Breast epithelium (tissue), 4 donors: ENCODE data around the gene OTUD5. TPM values are rescaled to one million over a fixed set of nuclear protein-coding genes. Genes with fewer than 3 reads are reported as not detected.

Experiments
- DNase-seq, 2 donors: peaks; one replicate each; pipeline ENCODE4 v3.0.0-alpha.2; 2019; ENCODE audit warnings: low spot score in 2 of 2
- H3K27ac ChIP-seq, 2 donors: fragments of 200-600 bp; sonication (generic) in 1 of 2; one replicate each; pipeline ENCODE4 v1.5.1; 2016 to 2019; ENCODE audit warnings: mild to moderate bottlenecking in 1 of 2
- H3K27me3 ChIP-seq, 2 donors: fragments of 200-600 bp; sonication (generic) in 1 of 2; one replicate each; pipeline versions ENCODE4 v1.5.1 to v1.6.0; 2017 to 2019; ENCODE audit warnings: control low read depth in 1 of 2, mild to moderate bottlenecking in 1 of 2
- H3K36me3 ChIP-seq: fragments of 200-600 bp; one replicate; pipeline ENCODE4 v1.5.1; 2019
- H3K4me1 ChIP-seq, 2 donors: fragments of 200-600 bp; sonication (generic); one replicate each; pipeline ENCODE4 v1.5.1; 2016 to 2019; ENCODE audit warnings: control low read depth in 1 of 2
- H3K4me3 ChIP-seq, 3 donors: fragments of 200-600 bp; sonication (generic); 1 replicate in 2 of 3; 2 replicates in 1 of 3; pipeline ENCODE4 v1.5.1; 2016 to 2019; ENCODE audit warnings: mild to moderate bottlenecking in 3 of 3, moderate library complexity in 2 of 3
- H3K9me3 ChIP-seq, 2 donors: fragments of 200-600 bp; sonication (generic) in 1 of 2; one replicate each; pipeline ENCODE4 v1.5.1; 2016 to 2019; ENCODE audit warnings: control low read depth in 1 of 2
- POLR2A ChIP-seq: fragments of 450-650 bp; IDR thresholded peaks from one replicate; pipeline ENCODE4 v1.6.1; 2016; ENCODE audit warnings: antibody characterized with exemption, mild to moderate bottlenecking, moderate library complexity
- POLR2AphosphoS5 ChIP-seq, 3 donors: sonication (generic); formaldehyde crosslinking; IDR thresholded peaks; one replicate each; pipeline ENCODE4 v1.6.1; 2017; ENCODE audit warnings: antibody characterized with exemption in 3 of 3
- intact Hi-C: fragments of 100-400 bp; cut with DNase I; formaldehyde crosslinking; loops from one replicate; pipeline ENCODE4 v1.15.1; 2023; ENCODE audit warnings: low total_unique reads
- total RNA-seq, 3 donors: library from RNA; depleted of rRNA; stranded (reverse); fragments of >200 nt; gene quantifications; one replicate each; pipeline ENCODE4 v1.1.0, GENCODE V29; 2016
- TF ChIP-seq, protein P1 (sequence below), 3 donors: fragments of 450-650 bp; IDR thresholded peaks; one replicate each; pipeline ENCODE4 v1.5.1; 2016 to 2017; ENCODE audit warnings: antibody characterized with exemption in 3 of 3, mild to moderate bottlenecking in 3 of 3, moderate library complexity in 3 of 3

OTUD5 gene
- total RNA-seq, 3 donors from 2014 or later = 35.8 to 37.9 (median 36.1) TPM

DNA sequence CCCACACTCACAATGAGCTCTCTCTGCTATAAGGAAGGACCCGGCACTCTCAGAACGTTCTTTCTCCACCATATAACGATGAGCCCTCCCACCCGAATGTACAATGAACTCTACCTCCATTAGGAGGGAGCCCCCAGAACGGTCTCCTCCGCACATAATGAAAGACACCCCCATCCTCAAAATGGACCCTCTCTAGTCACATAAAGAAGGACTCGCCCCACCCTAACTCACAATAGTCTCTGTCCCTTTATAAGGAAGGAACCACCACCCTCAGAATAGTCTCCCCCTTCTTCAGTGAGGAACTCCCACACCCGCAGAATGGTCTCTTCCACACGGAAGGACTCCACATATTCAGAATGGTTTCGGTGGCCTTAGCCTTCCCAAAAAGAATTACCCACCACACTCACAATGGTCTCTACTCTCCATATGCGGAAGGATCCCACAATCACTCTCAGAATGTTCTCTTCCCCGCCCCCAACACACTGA is 46.4 kb downstream of the OTUD5 start:
- TF ChIP-seq POLR2A (no peak), POLR2AphosphoS5 (IDR thresholded peaks at IDR 0.05) (no peak)
- TF ChIP-seq, protein P1, sequence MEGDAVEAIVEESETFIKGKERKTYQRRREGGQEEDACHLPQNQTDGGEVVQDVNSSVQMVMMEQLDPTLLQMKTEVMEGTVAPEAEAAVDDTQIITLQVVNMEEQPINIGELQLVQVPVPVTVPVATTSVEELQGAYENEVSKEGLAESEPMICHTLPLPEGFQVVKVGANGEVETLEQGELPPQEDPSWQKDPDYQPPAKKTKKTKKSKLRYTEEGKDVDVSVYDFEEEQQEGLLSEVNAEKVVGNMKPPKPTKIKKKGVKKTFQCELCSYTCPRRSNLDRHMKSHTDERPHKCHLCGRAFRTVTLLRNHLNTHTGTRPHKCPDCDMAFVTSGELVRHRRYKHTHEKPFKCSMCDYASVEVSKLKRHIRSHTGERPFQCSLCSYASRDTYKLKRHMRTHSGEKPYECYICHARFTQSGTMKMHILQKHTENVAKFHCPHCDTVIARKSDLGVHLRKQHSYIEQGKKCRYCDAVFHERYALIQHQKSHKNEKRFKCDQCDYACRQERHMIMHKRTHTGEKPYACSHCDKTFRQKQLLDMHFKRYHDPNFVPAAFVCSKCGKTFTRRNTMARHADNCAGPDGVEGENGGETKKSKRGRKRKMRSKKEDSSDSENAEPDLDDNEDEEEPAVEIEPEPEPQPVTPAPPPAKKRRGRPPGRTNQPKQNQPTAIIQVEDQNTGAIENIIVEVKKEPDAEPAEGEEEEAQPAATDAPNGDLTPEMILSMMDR (IDR thresholded peaks at IDR 0.05) = no peak
- peak overlapping the region; percentile 58 to 84 (median 66) for H3K4me3 ChIP-seq
- no peaks in the 10 kb centered on the region for H3K9me3 ChIP-seq
- DNase-seq = no peak
- peaks cover 0 to 17% of the 10 kb centered on the region in 2 donors for H3K27me3 ChIP-seq
- peak overlapping the region; percentile 85 to 92 for H3K27ac ChIP-seq
- H3K36me3 ChIP-seq = no peaks in the 10 kb centered on the region
- no peaks in the 10 kb centered on the region for H3K4me1 ChIP-seq
- intact Hi-C loops = no loop called here

DNA sequence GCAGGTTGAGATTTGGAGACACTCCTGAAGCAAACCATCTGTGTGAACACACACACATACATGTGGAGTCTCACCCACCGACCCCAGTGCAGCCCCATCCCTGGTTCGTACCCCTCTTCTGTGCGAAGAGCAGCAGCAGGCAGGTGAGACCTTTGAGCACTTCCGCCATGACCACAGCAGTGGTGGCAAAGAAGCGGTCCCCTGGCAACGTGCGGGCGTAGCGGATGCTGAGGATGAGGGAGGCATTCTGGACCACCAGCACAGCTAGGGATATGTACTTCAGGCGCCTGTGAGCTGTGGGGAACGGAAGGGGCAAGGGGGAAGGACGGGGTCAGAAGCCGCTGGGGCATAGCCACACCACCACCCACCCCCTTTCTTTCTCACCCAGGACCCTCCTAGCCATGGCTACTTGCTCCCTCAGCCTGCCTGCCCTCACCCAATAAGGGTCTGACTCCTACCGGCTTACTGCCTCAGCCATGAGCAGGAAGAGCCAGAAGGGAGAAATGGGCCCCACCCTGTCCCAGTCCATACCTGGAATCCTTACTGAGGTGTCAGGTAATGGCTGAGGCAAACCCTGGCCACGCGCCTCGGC is 47.6 kb downstream of the OTUD5 start:
- Histone ChIP-seq H3K36me3 (no peaks in the 10 kb centered on the region), H3K27me3 (peaks cover 0 to 15% of the 10 kb centered on the region in 2 donors), H3K4me1 (no peaks in the 10 kb centered on the region), H3K9me3 (no peaks in the 10 kb centered on the region), H3K27ac (no peak overlapping the region), H3K4me3 (no peak overlapping the region)
- TF ChIP-seq POLR2AphosphoS5 (IDR thresholded peaks at IDR 0.05) = no peak
- TF ChIP-seq, protein P1 (IDR thresholded peaks at IDR 0.05) = no peak
- TF ChIP-seq POLR2A = no peak
- no peak for DNase-seq
- intact Hi-C loops = no loop called here

DNA sequence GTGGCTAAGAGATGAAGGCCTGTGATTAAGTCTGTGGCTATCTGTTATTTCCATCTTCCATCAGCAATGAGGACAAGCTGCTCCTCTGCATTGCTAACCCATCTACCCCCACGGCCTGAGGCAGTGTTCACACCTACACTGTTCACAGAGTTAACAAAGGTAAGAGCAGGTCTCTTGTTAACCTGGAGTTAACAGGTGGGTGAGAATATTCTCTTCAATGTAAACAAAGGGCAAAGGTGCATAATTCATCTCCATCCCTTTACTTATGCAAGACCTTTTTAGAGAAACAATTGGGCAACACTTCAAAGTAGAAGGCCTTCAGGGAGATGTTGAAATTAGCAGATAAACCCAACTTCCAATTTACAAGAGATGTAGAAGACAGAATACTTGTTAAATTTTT is 48.8 kb downstream of the OTUD5 start:
- H3K4me1 ChIP-seq = no peaks in the 10 kb centered on the region
- no peak for TF ChIP-seq POLR2A
- H3K9me3 ChIP-seq = no peaks in the 10 kb centered on the region
- no peak overlapping the region for H3K4me3 ChIP-seq
- H3K27ac ChIP-seq = no peak overlapping the region
- H3K27me3 ChIP-seq = peaks cover 0 to 20% of the 10 kb centered on the region in 2 donors
- DNase-seq = no peak
- H3K36me3 ChIP-seq = no peaks in the 10 kb centered on the region
- intact Hi-C loops = no loop called here

DNA sequence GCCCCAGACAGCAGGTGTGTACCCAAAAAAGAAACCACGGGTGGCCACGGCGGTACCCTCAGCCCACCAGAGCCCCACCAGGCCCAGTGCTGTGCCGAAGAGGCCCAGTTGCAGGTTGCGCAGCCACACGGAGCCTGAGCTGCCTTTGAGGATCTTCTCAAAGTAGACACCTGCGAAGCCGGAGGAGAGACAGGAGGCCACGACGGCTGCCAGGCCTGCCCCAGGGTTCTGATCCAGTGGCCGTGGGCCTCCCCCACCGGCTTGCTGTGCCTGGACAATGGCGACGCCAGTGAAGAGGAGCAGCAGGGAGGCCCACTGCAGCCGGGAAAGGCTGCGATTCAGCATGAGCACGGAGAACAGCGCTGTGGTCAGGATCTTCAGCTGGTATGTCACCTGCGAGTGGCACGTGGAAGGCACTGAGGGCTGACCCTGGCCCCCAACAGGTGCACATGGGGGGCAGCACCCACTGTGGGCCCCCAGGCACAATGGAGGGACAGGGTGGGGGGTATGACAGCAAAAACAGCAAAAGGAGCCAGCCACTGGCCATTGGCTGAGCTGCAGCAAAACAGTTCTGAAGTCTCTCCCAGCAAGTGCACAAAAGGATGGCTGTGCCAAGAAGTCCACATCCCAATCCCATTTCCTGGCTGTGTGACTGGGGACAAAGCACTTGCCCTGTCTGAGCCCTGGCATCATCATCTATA is 52.2 kb downstream of the OTUD5 start:
- TF ChIP-seq POLR2A (no peak), POLR2AphosphoS5 (IDR thresholded peaks at IDR 0.05) (no peak)
- TF ChIP-seq, protein P1 (IDR thresholded peaks at IDR 0.05) = no peak
- H3K4me3 ChIP-seq = no peak overlapping the region

DNA sequence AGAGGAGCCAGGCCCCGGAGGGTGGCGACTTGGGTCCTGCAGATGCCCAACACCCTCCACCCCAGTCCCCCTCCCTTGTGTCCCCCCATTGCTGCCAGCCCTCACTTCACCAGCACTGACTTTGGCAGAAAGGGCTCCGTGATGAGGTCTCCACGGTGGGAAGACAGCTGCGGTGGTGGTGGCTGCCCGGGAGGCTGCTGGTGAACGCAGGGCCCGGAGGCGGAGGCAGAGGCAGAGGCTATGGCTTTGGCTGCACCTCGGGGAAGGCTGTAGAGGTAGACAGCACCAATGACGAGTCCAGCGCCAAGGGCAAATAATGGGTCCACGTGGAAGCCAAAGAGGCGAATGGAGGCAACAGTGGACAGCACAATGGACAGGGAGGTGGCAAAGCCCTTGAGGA is 52.8 kb downstream of the OTUD5 start:
- H3K27me3 ChIP-seq = peaks cover 0 to 33% of the 10 kb centered on the region in 2 donors
- DNase-seq = no peak
- TF ChIP-seq POLR2AphosphoS5 (IDR thresholded peaks at IDR 0.05) (no peak), POLR2A (no peak)
- TF ChIP-seq, protein P1 (IDR thresholded peaks at IDR 0.05) = no peak
- H3K27ac ChIP-seq = no peak overlapping the region
- H3K4me3 ChIP-seq = no peak overlapping the region
- intact Hi-C loops = no loop called here
- H3K4me1 ChIP-seq = no peaks in the 10 kb centered on the region
- no peaks in the 10 kb centered on the region for H3K9me3 ChIP-seq
- H3K36me3 ChIP-seq = no peaks in the 10 kb centered on the region

More for the DNA sequence above, 52.2 kb downstream of the OTUD5 start:
- Histone ChIP-seq H3K27ac (no peak overlapping the region), H3K4me1 (no peaks in the 10 kb centered on the region), H3K9me3 (no peaks in the 10 kb centered on the region), H3K27me3 (peaks cover 0 to 34% of the 10 kb centered on the region in 2 donors), H3K36me3 (no peaks in the 10 kb centered on the region)
- no peak for DNase-seq
- intact Hi-C loops = no loop called here
